Mesothelial cell of epicardium (in vitro differentiated cells): ENCODE measurements around the gene ENPP3. TPM values are rescaled to one million over a fixed set of nuclear protein-coding genes. Genes with fewer than 3 reads are reported as not detected.

Experiments
- DNase-seq, 2 experiments: peaks; one replicate each; pipeline ENCODE4 v3.0.0; 2021; ENCODE audit warnings: low spot score in 2 of 2; ENCODE audit not compliant: unreplicated experiment in 2 of 2
- H3K27ac Mint-ChIP-seq: 2 replicates; pipeline ENCODE4 v1.8.0; 2021; ENCODE audit warnings: mixed read lengths
- H3K27me3 Mint-ChIP-seq: 2 replicates; pipeline ENCODE4 v1.8.0; 2021; ENCODE audit warnings: low read depth, mixed read lengths
- H3K36me3 Mint-ChIP-seq: 2 replicates; pipeline ENCODE4 v1.8.0; 2021; ENCODE audit warnings: mixed read lengths
- H3K4me1 Mint-ChIP-seq: 2 replicates; pipeline ENCODE4 v1.8.0; 2021; ENCODE audit warnings: mixed read lengths
- H3K4me3 Mint-ChIP-seq: 2 replicates; pipeline ENCODE4 v1.8.0; 2021; ENCODE audit warnings: mild to moderate bottlenecking, moderate library complexity, mixed read lengths
- H3K9me3 Mint-ChIP-seq: 2 replicates; pipeline ENCODE4 v1.8.0; 2021; ENCODE audit warnings: mixed read lengths
- CTCF ChIP-seq: fragments of 200-600 bp; sonication (generic); IDR thresholded peaks from one replicate; pipeline ENCODE4 v1.5.0; 2021; ENCODE audit warnings: antibody characterized with exemption; ENCODE audit not compliant: unreplicated experiment
- total RNA-seq: library from RNA; stranded (reverse); gene quantifications from 3 replicates; pipeline ENCODE4 v1.2.1, GENCODE V29; 2021

The ENPP3 gene
- total RNA-seq, 1 donor from 2014 or later: 0.89 TPM

DNA sequence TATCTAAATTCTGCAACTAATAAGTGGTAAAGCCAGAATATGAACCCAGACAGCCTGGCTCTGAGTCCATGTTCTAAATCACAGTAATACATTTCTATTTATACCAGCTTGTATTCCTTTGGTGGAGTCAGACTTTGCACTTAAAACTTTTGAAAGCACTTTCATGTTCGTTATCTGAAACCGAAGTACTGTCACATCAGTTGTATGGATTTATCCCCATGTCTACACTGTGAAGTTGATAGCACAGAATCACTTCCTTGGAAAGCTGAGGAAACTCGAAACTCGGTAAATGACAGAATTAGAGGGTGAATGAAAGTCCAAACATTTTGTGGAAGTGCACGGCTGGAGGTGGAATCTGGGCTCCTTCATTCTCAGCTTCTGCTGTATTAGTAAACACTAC lies 102.0 kb downstream of the ENPP3 start:
- H3K9me3 Mint-ChIP-seq: no peaks in the 10 kb centered on the region
- H3K4me1 Mint-ChIP-seq: peaks cover 11% of the 10 kb centered on the region
- H3K4me3 Mint-ChIP-seq: no peak overlapping the region
- no peak for DNase-seq
- H3K27me3 Mint-ChIP-seq: no peaks in the 10 kb centered on the region
- no peaks in the 10 kb centered on the region for H3K36me3 Mint-ChIP-seq
- TF ChIP-seq CTCF: no peak
- H3K27ac Mint-ChIP-seq: no peak overlapping the region

- Mint-ChIP-seq H3K4me1 (peaks cover 14% of the 10 kb centered on the region), H3K27me3 (no peaks in the 10 kb centered on the region), H3K27ac (no peak overlapping the region), H3K4me3 (no peak overlapping the region), H3K9me3 (no peaks in the 10 kb centered on the region), H3K36me3 (no peaks in the 10 kb centered on the region)
- no peak for TF ChIP-seq CTCF
- DNase-seq: no peak
Observed at GRCh38 chr6:131740161-131740560, 103.1 kb downstream of the ENPP3 start.

GRCh38 chr6:131741688-131742393 lies 104.7 kb downstream of the ENPP3 start:
- no peak for TF ChIP-seq CTCF
- peaks cover 5% of the 10 kb centered on the region for H3K4me1 Mint-ChIP-seq
- no peaks in the 10 kb centered on the region for H3K27me3 Mint-ChIP-seq
- H3K36me3 Mint-ChIP-seq: no peaks in the 10 kb centered on the region
- H3K27ac Mint-ChIP-seq: no peak overlapping the region
- DNase-seq: no peak
- H3K4me3 Mint-ChIP-seq: no peak overlapping the region
- H3K9me3 Mint-ChIP-seq: no peaks in the 10 kb centered on the region

DNA sequence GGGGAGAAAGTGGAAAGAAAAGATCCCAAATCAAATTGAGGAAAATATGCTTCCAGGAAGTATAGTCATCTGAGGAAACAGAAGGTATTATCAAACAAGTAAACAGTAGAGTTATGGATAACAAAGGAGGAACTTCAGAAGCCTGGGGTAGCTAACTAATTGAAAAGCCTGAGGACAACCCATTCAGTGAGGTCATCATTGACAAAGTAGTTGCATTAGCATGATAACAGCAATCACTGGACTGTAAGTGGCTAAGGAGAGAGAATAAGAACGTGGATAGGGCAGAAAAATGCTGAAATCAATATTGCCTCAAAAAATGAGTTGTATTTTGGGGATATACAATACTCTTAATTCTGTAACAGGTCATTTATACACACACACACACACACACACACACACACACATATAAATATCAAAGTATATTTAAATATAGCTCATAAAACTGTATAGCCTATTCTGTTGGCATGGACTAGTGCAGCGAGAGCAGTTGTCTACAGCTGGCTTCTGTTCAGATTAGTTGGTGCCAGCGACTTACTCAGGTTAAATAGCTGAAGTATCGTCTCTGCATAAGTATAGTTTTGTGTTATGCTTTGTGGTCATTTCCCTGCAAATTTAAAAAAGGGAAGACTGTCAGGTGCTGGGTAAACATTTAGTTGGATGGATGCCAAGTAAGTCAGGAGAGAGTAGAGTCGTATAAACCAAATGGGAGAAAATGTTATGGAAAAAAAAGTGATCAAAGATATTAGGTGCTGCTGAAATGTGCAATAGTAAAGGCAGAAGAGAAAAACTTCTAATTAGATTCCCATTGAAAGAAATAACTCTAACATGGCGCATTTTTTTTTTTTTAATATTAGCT lies 107.6 kb downstream of the ENPP3 start:
- Mint-ChIP-seq H3K4me1 (peaks cover 5% of the 10 kb centered on the region), H3K9me3 (no peaks in the 10 kb centered on the region), H3K4me3 (no peak overlapping the region), H3K36me3 (no peaks in the 10 kb centered on the region), H3K27me3 (no peaks in the 10 kb centered on the region), H3K27ac (no peak overlapping the region)
- no peak for DNase-seq
- no peak for TF ChIP-seq CTCF

- Mint-ChIP-seq H3K27ac (no peak overlapping the region), H3K36me3 (no peaks in the 10 kb centered on the region), H3K27me3 (no peaks in the 10 kb centered on the region), H3K4me1 (peaks cover 5% of the 10 kb centered on the region), H3K4me3 (no peak overlapping the region), H3K9me3 (no peaks in the 10 kb centered on the region)
- no peak for TF ChIP-seq CTCF
- DNase-seq: no peak
Observed at GRCh38 chr6:131745476-131745875, 108.4 kb downstream of the ENPP3 start.
